Endothelial cell of umbilical vein (primary cell): ENCODE measurements around the gene SPTLC1. TPM values are rescaled to one million over a fixed set of nuclear protein-coding genes. Genes with fewer than 3 reads are reported as not detected.

Experiments
- BruUV-seq: library from RNA; stranded (reverse); fragments of 400-500 nt; replicated peaks from 2 replicates; lab custom pipeline; 2021; lab: Mats Ljungman, UMichigan
- CTCF ChIA-PET: fragments of 300-600, 350-600 bp; sonication (Branson Sonifier 250); formaldehyde crosslinking; loops from one replicate; lab custom pipeline; 2021; ENCODE audit warnings: antibody characterized with exemption, inconsistent platforms; lab: Charles Lee
- POLR2A ChIA-PET: fragments of 300-600, 350-600 bp; sonication (Branson Sonifier 250); formaldehyde crosslinking; loops from one replicate; lab custom pipeline; 2021; ENCODE audit warnings: antibody characterized with exemption, inconsistent platforms; lab: Charles Lee
- DNase-seq: peaks from one replicate; pipeline ENCODE4 v3.0.0-alpha.2; 2011; ENCODE audit warnings: low read depth, low spot score
- FAIRE-seq: peaks from 2 replicates; lab custom pipeline; 2011; peaks lifted over from hg19 to GRCh38; lab: Jason Lieb, UNC
- H2AFZ ChIP-seq: 2 replicates; pipeline ENCODE4 v1.6.0; 2012; ENCODE audit warnings: low read depth, low read length, control low read depth, inconsistent platforms
- H3K27ac ChIP-seq: 2 replicates; pipeline ENCODE4 v1.5.1; 2011; ENCODE audit warnings: low read depth, mild to moderate bottlenecking, control low read depth, low read length, moderate library complexity; ENCODE audit not compliant: insufficient read depth
- H3K27me3 ChIP-seq, 2 experiments: 2 replicates each; pipeline versions ENCODE4 v1.6.0 to v1.6.1; 2011; ENCODE audit warnings: low read length in 2 of 2, mixed read lengths in 1 of 2; ENCODE audit not compliant: control insufficient read depth in 2 of 2, insufficient read depth in 2 of 2
- H3K36me3 ChIP-seq, 2 experiments: 2 replicates in 1 of 2; 3 replicates in 1 of 2; pipeline ENCODE4 v1.5.1; 2011; ENCODE audit warnings: low read length in 2 of 2, mild to moderate bottlenecking in 1 of 2, moderate library complexity in 1 of 2; ENCODE audit not compliant: control insufficient read depth in 2 of 2, insufficient read depth in 2 of 2; ENCODE audit errors: extremely low read depth in 1 of 2
- H3K4me1 ChIP-seq: 3 replicates; pipeline ENCODE4 v1.5.1; 2011; ENCODE audit warnings: mild to moderate bottlenecking, low read length; ENCODE audit not compliant: control insufficient read depth, insufficient read depth; ENCODE audit errors: extremely low read depth
- H3K4me2 ChIP-seq: 2 replicates; pipeline ENCODE4 v1.6.1; 2011; ENCODE audit warnings: low read length, control low read depth, mixed read lengths; ENCODE audit not compliant: insufficient read depth
- H3K4me3 ChIP-seq, 3 experiments: fragments of 200-600 bp in 1 of 3; sonication (generic), shearing (Covaris generic) in 1 of 3; replicated peaks in 1 of 3; 2 replicates each; pipeline ENCODE4 v1.5.1; 2011 to 2016; ENCODE audit warnings: control low read depth in 3 of 3, low read length in 3 of 3, mild to moderate bottlenecking in 2 of 3, inconsistent platforms in 1 of 3, low read depth in 1 of 3, moderate library complexity in 1 of 3; ENCODE audit not compliant: insufficient read depth in 1 of 3
- H3K79me2 ChIP-seq: 2 replicates; pipeline ENCODE4 v1.6.0; 2012; ENCODE audit warnings: low read length, inconsistent platforms; ENCODE audit not compliant: control insufficient read depth, insufficient read depth
- H3K9ac ChIP-seq: replicated peaks from 2 replicates; pipeline ENCODE3; 2011; ENCODE audit warnings: low read length, control low read depth; ENCODE audit not compliant: insufficient read depth; ENCODE audit errors: extremely low read depth
- H3K9me1 ChIP-seq: replicated peaks from 3 replicates; pipeline ENCODE4 v1.6.0; 2011; ENCODE audit warnings: mild to moderate bottlenecking, low read length; ENCODE audit not compliant: control insufficient read depth, insufficient read depth; ENCODE audit errors: extremely low read depth
- H3K9me3 ChIP-seq: replicated peaks from 2 replicates; pipeline ENCODE4 v1.5.1; 2012; ENCODE audit warnings: low read length, inconsistent platforms; ENCODE audit not compliant: control insufficient read depth, insufficient read depth
- H4K20me1 ChIP-seq: replicated peaks from 2 replicates; pipeline ENCODE3; 2011; ENCODE audit warnings: mild to moderate bottlenecking, low read length; ENCODE audit not compliant: control insufficient read depth, insufficient read depth; ENCODE audit errors: extremely low read depth
- EZH2 ChIP-seq: IDR thresholded peaks from 2 replicates; pipeline ENCODE4 v1.6.1; 2012; ENCODE audit warnings: borderline replicate concordance, low read depth, mild to moderate bottlenecking, moderate library complexity, low read length, inconsistent platforms; ENCODE audit not compliant: severe bottlenecking
- FOS ChIP-seq: IDR thresholded peaks from 2 replicates; pipeline ENCODE4 v1.6.1; 2011; ENCODE audit warnings: mild to moderate bottlenecking, low read length, moderate library complexity, borderline replicate concordance; ENCODE audit not compliant: insufficient read depth
- GATA2 ChIP-seq: IDR thresholded peaks from 2 replicates; pipeline ENCODE4 v1.7.0; 2011; ENCODE audit warnings: low read depth, mild to moderate bottlenecking, moderate library complexity, mixed read lengths, low read length; ENCODE audit not compliant: insufficient read length, insufficient read depth
- JUN ChIP-seq: IDR thresholded peaks from 2 replicates; pipeline ENCODE4 v1.6.1; 2011; ENCODE audit warnings: borderline replicate concordance, low read depth; ENCODE audit not compliant: insufficient read length, insufficient read depth
- MYC ChIP-seq: IDR thresholded peaks from one replicate; pipeline ENCODE4 v1.6.1; 2011; ENCODE audit warnings: mild to moderate bottlenecking, low read depth, low read length
- POLR2AphosphoS5 ChIP-seq: IDR thresholded peaks from 2 replicates; pipeline ENCODE4 v1.6.1; 2012; ENCODE audit warnings: low read depth, mild to moderate bottlenecking, control low read depth, low read length, moderate library complexity; ENCODE audit not compliant: insufficient read depth
- dilution Hi-C: fragments of 300-500 bp; cut with MboI; formaldehyde crosslinking; loops from one replicate; pipeline ENCODE4 v1.15.0; 2019; ENCODE audit warnings: low sequenced_read_pairs; ENCODE audit not compliant: extremely low pct_ligation_motif_present
- intact Hi-C: fragments of 100-400 bp; cut with micrococcal nuclease; formaldehyde crosslinking; loops from one replicate; pipeline ENCODE4 v1.10.0; 2022
- polyA plus RNA-seq, 4 experiments: library from polyadenylated mRNA; depleted of rRNA in 3 of 4; stranded (reverse) in 3 of 4; unstranded in 1 of 4; fragments of >200 nt; gene quantifications; 2 replicates each; pipeline versions ENCODE4 v1.2.1 to v1.2.3, GENCODE V29; 2011 to 2012; ENCODE audit warnings: missing spikeins in 1 of 4
- total RNA-seq: library from RNA; stranded (reverse); gene quantifications from 2 replicates; pipeline ENCODE4 v1.2.3, GENCODE V29; 2021
- TF ChIP-seq, protein P1 (sequence below): IDR thresholded peaks from 2 replicates; pipeline ENCODE4 v1.6.1; 2011; ENCODE audit not compliant: insufficient read depth, insufficient read length
- TF ChIP-seq, protein P2 (sequence below), 2 donors: IDR thresholded peaks; 1 replicate in 1 of 2; 2 replicates in 1 of 2; pipeline ENCODE4 v1.5.1; 2011; ENCODE audit warnings: low read length in 2 of 2, mild to moderate bottlenecking in 2 of 2, moderate library complexity in 2 of 2, control low read depth in 1 of 2, inconsistent platforms in 1 of 2, low read depth in 1 of 2; ENCODE audit not compliant: insufficient read depth in 1 of 2; ENCODE audit errors: extremely low read depth in 1 of 2

SPTLC1 gene
- total and polyA plus RNA-seq, 2 donors (not counting 3 experiments of a cell fraction or from before 2014, with no cell fraction given), result 35.9 to 68.5 TPM

GRCh38 chr9:92008041-92008440 lies 107.2 kb downstream of the SPTLC1 start:
- Histone ChIP-seq H3K9me3 (no peaks in the 10 kb centered on the region), H2AFZ (no peak overlapping the region), H3K27ac (no peak overlapping the region), H3K4me2 (no peak overlapping the region), H3K36me3 (no peaks in the 10 kb centered on the region), H3K4me3 (no peak overlapping the region), H3K27me3 (no peaks in the 10 kb centered on the region), H4K20me1 (no peaks in the 10 kb centered on the region), H3K9ac (no peak overlapping the region), H3K79me2 (no peaks in the 10 kb centered on the region), H3K9me1 (no peaks in the 10 kb centered on the region), H3K4me1 (no peaks in the 10 kb centered on the region)
- intact Hi-C loops, result no loop called here
- no TSS peak for BruUV-seq
- FAIRE-seq, result no peak
- TF ChIP-seq, protein P1, sequence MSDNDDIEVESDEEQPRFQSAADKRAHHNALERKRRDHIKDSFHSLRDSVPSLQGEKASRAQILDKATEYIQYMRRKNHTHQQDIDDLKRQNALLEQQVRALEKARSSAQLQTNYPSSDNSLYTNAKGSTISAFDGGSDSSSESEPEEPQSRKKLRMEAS, result no peak
- TF ChIP-seq POLR2AphosphoS5, result no peak
- no peak for TF ChIP-seq EZH2
- no peak for TF ChIP-seq FOS
- TF ChIP-seq, protein P2, sequence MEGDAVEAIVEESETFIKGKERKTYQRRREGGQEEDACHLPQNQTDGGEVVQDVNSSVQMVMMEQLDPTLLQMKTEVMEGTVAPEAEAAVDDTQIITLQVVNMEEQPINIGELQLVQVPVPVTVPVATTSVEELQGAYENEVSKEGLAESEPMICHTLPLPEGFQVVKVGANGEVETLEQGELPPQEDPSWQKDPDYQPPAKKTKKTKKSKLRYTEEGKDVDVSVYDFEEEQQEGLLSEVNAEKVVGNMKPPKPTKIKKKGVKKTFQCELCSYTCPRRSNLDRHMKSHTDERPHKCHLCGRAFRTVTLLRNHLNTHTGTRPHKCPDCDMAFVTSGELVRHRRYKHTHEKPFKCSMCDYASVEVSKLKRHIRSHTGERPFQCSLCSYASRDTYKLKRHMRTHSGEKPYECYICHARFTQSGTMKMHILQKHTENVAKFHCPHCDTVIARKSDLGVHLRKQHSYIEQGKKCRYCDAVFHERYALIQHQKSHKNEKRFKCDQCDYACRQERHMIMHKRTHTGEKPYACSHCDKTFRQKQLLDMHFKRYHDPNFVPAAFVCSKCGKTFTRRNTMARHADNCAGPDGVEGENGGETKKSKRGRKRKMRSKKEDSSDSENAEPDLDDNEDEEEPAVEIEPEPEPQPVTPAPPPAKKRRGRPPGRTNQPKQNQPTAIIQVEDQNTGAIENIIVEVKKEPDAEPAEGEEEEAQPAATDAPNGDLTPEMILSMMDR (IDR thresholded peaks at IDR 0.05; ENCODE audit: extremely low read depth in 1 of 2, insufficient read depth in 1 of 2, low read depth in 1 of 2, low read length in 2 of 2), result no peak
- no peak for TF ChIP-seq GATA2
- no peak for TF ChIP-seq JUN
- TF ChIP-seq MYC, result no peak
- DNase-seq, result no peak
- CTCF ChIA-PET, result no interaction called here
- dilution Hi-C loops, result no loop called here
- POLR2A ChIA-PET, result no interaction called here
